Ishikawa (cell line): ENCODE data around the gene ZNF787.
A peak's percentile ranks its signal among the peaks of the same experiment; 100 is the strongest.

Experiments
- CEBPB ChIP-seq: IDR thresholded peaks from 2 replicates; pipeline ENCODE4 v1.6.1; 2012
- CREB1 ChIP-seq: IDR thresholded peaks from 2 replicates; pipeline ENCODE4 v1.6.1; 2012; ENCODE audit warnings: low read depth
- EGR1 ChIP-seq: IDR thresholded peaks from 2 replicates; pipeline ENCODE4 v1.6.1; 2012
- EP300 ChIP-seq: IDR thresholded peaks from 2 replicates; pipeline ENCODE4 v1.6.1; 2012; ENCODE audit warnings: borderline replicate concordance
- FOXM1 ChIP-seq: IDR thresholded peaks from 2 replicates; pipeline ENCODE4 v1.6.1; 2012; ENCODE audit warnings: low read depth, borderline replicate concordance
- NFIC ChIP-seq: IDR thresholded peaks from 2 replicates; pipeline ENCODE4 v1.6.1; 2012
- RAD21 ChIP-seq: IDR thresholded peaks from 2 replicates; pipeline ENCODE4 v1.6.1; 2012; ENCODE audit warnings: low read depth
- TAF1 ChIP-seq: IDR thresholded peaks from 2 replicates; pipeline ENCODE4 v1.6.1; 2012; ENCODE audit warnings: low read depth, mild to moderate bottlenecking
- TCF12 ChIP-seq: IDR thresholded peaks from 2 replicates; pipeline ENCODE4 v1.6.1; 2012; ENCODE audit warnings: low read depth
- TEAD4 ChIP-seq: IDR thresholded peaks from 2 replicates; pipeline ENCODE4 v1.6.1; 2012
- YY1 ChIP-seq: IDR thresholded peaks from 2 replicates; pipeline ENCODE4 v1.6.1; 2012; ENCODE audit warnings: low read depth
- ZBTB7A ChIP-seq: IDR thresholded peaks from 2 replicates; pipeline ENCODE4 v1.6.1; 2012; ENCODE audit warnings: low read depth
- TF ChIP-seq, protein P1 (sequence below): IDR thresholded peaks from 2 replicates; pipeline ENCODE4 v1.6.1; 2012
- TF ChIP-seq, protein P2 (sequence below): IDR thresholded peaks from 2 replicates; pipeline ENCODE4 v1.6.1; 2012
- TF ChIP-seq, protein P3 (sequence below): IDR thresholded peaks from 2 replicates; pipeline ENCODE4 v1.6.1; 2012; ENCODE audit warnings: low read depth, mild to moderate bottlenecking

The ZNF787 gene

DNA sequence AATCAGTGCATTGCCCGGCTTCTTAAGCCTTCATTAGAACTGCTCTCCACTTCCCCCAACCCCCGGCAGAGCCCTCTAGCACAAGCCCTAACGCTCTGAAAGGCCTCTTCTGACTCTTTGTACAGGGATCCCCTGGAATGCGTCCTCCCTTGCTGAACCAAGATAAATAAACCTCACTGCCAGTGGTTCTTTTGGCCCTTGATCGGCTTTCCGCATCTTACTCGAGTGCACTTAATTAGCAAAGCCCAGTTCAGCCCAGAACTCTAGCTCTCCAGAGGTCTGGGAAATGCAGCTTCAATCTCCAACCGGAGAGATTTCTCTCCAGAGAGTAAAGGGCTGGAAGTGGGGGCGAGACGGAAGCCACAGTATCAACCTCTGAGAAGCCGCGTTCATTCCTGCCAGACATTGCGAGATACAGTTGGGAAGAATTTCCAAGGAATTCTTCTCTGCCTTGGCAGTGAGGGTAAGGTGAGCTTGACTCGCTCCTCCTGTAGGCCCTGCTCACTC is 11.3 kb upstream of the ZNF787 start:
- no peak for TF ChIP-seq EP300
- no peak for TF ChIP-seq TEAD4
- no peak for TF ChIP-seq EGR1
- TF ChIP-seq ZBTB7A: no peak
- TF ChIP-seq FOXM1: no peak
- TF ChIP-seq YY1: no peak
- no peak for TF ChIP-seq NFIC
- TF ChIP-seq, protein P1, sequence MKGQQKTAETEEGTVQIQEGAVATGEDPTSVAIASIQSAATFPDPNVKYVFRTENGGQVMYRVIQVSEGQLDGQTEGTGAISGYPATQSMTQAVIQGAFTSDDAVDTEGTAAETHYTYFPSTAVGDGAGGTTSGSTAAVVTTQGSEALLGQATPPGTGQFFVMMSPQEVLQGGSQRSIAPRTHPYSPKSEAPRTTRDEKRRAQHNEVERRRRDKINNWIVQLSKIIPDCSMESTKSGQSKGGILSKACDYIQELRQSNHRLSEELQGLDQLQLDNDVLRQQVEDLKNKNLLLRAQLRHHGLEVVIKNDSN: no peak
- TF ChIP-seq, protein P2, sequence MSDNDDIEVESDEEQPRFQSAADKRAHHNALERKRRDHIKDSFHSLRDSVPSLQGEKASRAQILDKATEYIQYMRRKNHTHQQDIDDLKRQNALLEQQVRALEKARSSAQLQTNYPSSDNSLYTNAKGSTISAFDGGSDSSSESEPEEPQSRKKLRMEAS: no peak
- no peak for TF ChIP-seq RAD21
- no peak for TF ChIP-seq TCF12

DNA sequence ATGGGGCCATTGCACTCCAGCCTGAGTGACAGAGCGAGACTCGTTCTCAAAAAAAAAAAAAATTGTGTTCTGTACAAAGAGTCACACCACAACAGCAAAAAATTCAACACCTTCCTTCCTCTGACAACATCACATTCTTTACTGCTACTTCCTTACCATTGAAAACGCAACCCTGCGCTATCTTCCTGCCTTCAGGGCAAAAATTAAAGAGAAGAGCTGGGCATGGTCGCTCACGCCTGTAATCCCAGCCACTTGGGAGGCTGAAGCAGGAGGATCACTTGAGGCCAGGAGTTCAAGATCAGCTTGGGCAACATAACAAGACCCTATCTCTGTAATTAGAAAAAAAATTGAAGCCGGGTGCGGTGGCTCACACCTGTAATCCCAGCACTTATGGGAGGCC is 10.6 kb upstream of the ZNF787 start:
- no peak for TF ChIP-seq TCF12
- TF ChIP-seq, protein P1: no peak
- TF ChIP-seq EGR1: no peak

DNA sequence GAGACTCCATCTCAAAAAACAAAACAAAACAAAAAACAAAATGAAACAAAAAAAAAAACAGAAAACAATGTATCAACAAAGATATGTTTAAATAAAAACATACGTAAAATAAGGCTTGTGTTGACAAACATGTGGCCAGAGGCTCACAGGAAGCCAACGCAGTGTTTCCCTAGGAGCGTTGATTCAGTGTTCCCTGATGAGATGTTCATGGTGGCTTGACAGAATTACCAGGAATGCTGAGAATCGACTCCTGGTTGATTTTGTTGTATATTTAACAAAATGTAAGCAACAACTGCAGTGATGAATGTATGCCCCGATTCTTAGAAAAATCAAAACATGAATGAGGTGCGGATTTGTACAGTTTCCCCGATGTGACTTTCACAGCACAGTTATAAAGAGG is 8.9 kb upstream of the ZNF787 start:
- TF ChIP-seq YY1 (no peak), EGR1 (no peak), ZBTB7A (no peak), CEBPB (no peak), FOXM1 (no peak), NFIC (no peak), TEAD4 (no peak), TCF12 (no peak)
- TF ChIP-seq, protein P2: no peak
- TF ChIP-seq, protein P3, sequence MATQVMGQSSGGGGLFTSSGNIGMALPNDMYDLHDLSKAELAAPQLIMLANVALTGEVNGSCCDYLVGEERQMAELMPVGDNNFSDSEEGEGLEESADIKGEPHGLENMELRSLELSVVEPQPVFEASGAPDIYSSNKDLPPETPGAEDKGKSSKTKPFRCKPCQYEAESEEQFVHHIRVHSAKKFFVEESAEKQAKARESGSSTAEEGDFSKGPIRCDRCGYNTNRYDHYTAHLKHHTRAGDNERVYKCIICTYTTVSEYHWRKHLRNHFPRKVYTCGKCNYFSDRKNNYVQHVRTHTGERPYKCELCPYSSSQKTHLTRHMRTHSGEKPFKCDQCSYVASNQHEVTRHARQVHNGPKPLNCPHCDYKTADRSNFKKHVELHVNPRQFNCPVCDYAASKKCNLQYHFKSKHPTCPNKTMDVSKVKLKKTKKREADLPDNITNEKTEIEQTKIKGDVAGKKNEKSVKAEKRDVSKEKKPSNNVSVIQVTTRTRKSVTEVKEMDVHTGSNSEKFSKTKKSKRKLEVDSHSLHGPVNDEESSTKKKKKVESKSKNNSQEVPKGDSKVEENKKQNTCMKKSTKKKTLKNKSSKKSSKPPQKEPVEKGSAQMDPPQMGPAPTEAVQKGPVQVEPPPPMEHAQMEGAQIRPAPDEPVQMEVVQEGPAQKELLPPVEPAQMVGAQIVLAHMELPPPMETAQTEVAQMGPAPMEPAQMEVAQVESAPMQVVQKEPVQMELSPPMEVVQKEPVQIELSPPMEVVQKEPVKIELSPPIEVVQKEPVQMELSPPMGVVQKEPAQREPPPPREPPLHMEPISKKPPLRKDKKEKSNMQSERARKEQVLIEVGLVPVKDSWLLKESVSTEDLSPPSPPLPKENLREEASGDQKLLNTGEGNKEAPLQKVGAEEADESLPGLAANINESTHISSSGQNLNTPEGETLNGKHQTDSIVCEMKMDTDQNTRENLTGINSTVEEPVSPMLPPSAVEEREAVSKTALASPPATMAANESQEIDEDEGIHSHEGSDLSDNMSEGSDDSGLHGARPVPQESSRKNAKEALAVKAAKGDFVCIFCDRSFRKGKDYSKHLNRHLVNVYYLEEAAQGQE: no peak
- TF ChIP-seq, protein P1: no peak

DNA sequence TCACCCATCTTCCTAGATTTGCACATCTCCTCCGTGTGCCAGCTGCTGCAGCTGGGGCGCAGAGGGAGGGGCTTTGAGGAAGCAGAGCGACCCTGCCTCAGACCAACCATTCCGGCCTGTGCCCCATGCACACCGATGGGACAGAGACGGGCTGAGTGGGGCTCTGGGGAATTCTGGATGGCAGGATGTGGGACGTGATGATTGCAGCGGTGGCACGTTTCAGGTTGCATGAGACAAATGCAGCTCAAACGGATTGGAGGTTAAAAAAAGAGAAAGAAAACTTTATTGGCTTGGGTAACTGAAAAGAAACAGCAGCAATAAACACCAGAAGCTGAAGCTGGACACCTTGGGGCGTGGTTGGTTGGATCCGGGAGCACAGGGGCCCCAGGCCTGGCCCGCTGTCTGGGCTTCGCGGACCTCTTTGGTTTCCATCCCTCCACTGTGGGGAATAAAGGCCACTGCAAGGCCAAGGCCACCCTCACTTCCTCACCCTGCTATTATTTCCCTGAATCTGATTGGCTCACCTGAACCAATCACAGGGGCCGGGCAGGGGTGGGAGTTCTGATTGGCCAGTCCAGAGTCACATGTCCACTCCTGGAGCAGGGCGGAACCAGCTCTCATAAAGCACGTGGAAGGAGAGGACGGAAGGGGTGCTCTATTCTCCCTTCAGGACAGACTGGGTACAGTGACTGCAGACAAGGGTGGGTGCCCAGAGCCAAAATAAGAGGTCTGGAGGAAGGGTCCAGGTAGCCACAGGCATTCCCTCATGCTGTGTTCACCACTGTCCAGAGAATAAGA is 6.1 kb upstream of the ZNF787 start:
- TF ChIP-seq, protein P1: peak; percentile 70
- no peak for TF ChIP-seq TCF12

DNA sequence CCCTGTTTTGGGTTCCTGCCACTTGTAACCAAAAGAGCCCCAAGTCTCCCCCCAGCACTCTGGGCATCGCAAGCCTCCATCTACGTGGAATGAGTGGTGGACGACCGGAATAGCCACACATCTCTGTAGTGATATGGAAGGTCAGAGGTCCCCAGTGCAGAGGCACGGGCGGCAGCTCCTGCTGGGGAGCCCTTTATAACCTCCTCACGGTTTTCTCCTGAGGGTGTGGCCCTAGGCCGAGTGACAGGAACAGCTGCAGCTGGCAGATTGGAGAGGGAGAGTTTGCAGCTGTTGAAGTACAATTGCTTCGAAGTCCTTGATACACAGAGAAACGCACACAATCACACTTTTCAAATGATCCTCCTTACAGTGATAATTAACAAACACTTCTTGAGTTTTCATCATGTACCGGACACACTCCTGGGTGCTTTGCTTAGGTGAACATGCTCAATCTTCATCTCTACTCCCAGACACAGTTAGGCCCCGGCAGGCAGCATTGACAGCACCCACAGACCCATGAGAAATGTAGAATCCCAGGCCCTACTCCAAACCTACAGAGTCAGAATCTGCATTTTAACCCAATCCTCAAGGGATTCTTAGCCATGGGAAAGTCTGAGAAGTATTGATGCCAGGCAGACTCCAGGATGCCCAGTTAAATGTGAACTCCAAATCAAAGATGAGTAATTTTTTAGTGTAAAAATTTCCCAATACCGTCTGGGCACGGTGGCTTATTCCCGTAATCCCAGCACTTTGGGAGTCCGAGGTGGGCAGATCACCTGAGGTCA is 4.9 kb upstream of the ZNF787 start:
- TF ChIP-seq CREB1: no peak
- TF ChIP-seq, protein P1: no peak
- TF ChIP-seq ZBTB7A: no peak
- no peak for TF ChIP-seq TEAD4
- no peak for TF ChIP-seq TCF12
- TF ChIP-seq, protein P2: no peak
- TF ChIP-seq RAD21: no peak
- no peak for TF ChIP-seq NFIC
- TF ChIP-seq YY1: no peak
- TF ChIP-seq FOXM1: no peak
- TF ChIP-seq, protein P3: no peak
- TF ChIP-seq TAF1: no peak
